NAMALWA (cell line): ENCODE measurements around the gene CASQ1.

Experiments
- DNase-seq: peaks from one replicate; pipeline ENCODE4 v3.0.0-alpha.2; 2015; ENCODE audit warnings: low spot score

CASQ1 gene

GRCh38 chr1:160226623-160227022 is 36.2 kb downstream of the CASQ1 start:
- no peak for DNase-seq

GRCh38 chr1:160227034-160227433 is 36.7 kb downstream of the CASQ1 start:
- DNase-seq: no peak

- DNase-seq: no peak
These were observed 37.2 kb downstream of the CASQ1 start for GRCh38 chr1:160227561-160227960.

- no peak for DNase-seq
These were observed 38.1 kb downstream of the CASQ1 start for GRCh38 chr1:160228431-160228830.

- no peak for DNase-seq
These were observed 42.5 kb downstream of the CASQ1 start for GRCh38 chr1:160232911-160233310.

GRCh38 chr1:160236806-160237205 is 46.4 kb downstream of the CASQ1 start:
- no peak for DNase-seq

- DNase-seq: no peak
These were observed 47.2 kb downstream of the CASQ1 start for GRCh38 chr1:160237558-160237957.

GRCh38 chr1:160238408-160238807 is 48.0 kb downstream of the CASQ1 start:
- DNase-seq: no peak

GRCh38 chr1:160239582-160240299 is 49.4 kb downstream of the CASQ1 start:
- DNase-seq: no peak

GRCh38 chr1:160243767-160244166 is 53.4 kb downstream of the CASQ1 start:
- no peak for DNase-seq

GRCh38 chr1:160244209-160244608 is 53.8 kb downstream of the CASQ1 start:
- DNase-seq: no peak

- no peak for DNase-seq
These were observed 55.1 kb downstream of the CASQ1 start for GRCh38 chr1:160245434-160245833.

GRCh38 chr1:160247053-160247452 is 56.7 kb downstream of the CASQ1 start:
- no peak for DNase-seq

GRCh38 chr1:160251011-160251410 is 60.6 kb downstream of the CASQ1 start:
- no peak for DNase-seq
